SW480 (cell line): ENCODE measurements around the gene KCTD5.
"Not testable (repeated sequence)": the region's sequence is repeated elsewhere in the genome, so short reads cannot be mapped to it uniquely, and the experiment has no call there.

Experiments used
- DNase-seq: peaks from one replicate; pipeline ENCODE4 v3.0.0-alpha.2; 2016; ENCODE audit warnings: low spot score

Gene KCTD5

DNA sequence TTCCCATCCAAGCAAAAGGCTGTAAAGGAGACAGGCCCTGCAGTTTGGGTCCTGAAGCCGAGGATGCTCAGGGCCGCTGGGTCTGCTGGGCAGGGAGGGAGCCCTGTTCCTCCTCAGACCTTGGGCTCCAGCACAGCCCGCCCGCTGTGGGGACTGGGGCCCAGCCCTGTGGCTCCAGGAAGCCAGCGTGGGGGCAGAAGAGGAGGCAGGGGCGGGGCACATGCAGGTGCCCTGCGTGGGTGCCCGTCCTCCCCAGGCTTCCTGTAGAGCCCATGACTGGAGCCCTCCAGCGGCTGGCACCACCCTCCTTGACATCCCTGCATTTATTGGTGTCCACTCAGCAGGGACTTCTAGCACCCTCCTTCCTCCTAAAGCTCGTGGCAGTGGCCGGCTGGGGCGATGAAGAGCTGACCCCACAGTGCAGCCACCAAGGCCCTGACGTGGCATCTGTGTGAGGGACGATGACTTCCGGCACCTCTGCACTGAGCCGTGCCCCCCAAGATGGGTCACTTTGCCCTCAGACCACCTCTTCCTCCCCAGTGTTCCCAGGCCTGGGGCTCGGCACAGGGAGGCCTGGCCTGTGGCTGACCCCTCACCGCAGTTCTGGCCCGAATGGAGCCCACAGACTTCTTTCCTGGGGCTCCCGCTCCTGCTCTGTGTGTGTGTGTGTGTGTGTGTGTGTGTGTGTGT is 27.8 kb downstream of the KCTD5 start:
- DNase-seq: no peak

- DNase-seq: no peak
These were observed 28.4 kb downstream of the KCTD5 start for GRCh38 chr16:2710711-2711231.

- no peak for DNase-seq
These were observed 29.2 kb downstream of the KCTD5 start for GRCh38 chr16:2711370-2712062.

DNA sequence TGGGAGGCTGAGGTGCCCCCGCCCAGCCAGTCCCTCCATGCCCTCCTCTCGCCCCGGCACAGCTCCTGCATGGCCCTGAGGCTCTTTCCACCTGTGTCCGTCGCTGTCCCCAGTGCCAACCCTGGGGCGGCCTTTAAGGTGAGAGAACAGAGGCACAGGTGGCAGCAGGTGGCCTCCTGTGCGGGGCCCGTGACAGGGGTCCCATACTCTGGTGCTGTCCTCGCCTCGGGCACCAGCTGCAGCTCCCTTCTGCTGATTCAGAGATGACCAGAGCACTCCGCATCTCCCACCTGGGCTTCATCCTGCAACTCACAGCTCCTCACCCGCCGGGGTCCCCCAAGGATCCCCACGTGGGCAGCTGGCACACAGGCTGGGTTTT is 29.7 kb downstream of the KCTD5 start:
- DNase-seq: no peak

- no peak for DNase-seq
These were observed 30.2 kb downstream of the KCTD5 start for GRCh38 chr16:2712546-2712945.

GRCh38 chr16:2713523-2713922 is 31.2 kb downstream of the KCTD5 start:
- no peak for DNase-seq

- DNase-seq: no peak
These were observed 31.9 kb downstream of the KCTD5 start for GRCh38 chr16:2713985-2714774.

GRCh38 chr16:2715064-2715463 is 32.7 kb downstream of the KCTD5 start:
- DNase-seq: no peak

- no peak for DNase-seq
These were observed 33.2 kb downstream of the KCTD5 start for GRCh38 chr16:2715519-2715918.

GRCh38 chr16:2715966-2716885 is 33.9 kb downstream of the KCTD5 start:
- no peak for DNase-seq

DNA sequence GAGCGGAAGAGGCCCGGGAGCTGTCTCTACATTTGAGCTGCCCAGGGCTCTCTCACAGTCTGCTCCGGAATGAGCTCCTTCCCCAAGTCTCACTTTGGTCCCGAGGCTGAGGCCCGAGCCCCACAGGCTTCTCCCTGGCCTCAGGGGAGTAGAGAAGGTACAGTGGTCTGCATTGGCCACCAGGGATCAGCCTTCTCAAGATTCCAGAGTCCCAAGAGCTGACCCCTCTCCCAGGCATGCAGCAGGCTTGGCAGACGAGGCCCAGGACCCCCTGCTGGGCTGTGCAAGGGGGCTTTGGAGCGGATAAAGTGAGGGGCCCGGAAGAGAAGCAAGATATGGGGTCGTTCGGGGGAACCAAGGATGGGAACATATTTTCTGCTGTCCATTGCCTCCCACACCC is 34.6 kb downstream of the KCTD5 start:
- DNase-seq: no peak

DNA sequence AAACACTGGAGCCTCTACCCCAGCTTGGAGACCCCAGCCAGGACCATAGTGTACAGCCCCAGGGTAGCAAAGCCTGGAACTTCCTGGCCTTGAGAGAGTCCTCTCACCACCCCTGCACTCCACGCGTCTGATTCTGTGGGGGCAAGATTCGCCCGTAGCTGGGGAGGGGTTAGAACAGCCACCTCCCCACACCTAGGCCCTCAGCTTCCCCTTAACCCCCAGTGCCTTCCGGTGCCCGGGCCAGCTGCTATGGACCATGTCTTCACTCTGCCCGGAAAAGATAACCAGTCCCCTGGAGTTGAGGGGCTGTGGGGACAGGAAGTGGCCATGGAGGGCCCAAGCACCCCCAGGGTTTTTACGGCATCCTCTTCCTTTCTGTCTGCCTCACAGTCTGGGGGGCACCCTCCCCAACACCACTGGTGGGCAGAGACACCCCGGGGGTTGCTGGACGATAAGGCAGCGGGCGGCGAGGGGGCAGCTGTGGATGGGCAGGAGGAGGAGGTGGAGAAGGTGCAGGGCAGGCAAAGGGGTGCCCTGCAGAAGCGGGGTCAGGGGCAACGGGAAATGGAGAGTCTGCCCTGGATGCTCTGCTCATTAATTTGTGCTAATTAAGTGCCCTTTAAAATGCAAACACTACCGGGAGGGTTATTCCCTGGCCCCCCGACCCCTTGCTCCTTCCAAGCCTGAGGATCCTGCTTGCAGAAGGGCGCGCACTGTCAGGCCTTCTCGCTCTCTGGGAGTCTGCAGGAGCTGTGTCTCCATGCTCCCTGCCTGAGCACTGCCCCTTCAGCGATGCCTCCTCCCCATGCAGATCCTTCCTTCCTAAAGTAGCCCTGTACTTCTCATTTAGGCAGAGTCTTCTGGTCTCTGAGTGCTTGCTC is 35.3 kb downstream of the KCTD5 start:
- DNase-seq: no peak

DNA sequence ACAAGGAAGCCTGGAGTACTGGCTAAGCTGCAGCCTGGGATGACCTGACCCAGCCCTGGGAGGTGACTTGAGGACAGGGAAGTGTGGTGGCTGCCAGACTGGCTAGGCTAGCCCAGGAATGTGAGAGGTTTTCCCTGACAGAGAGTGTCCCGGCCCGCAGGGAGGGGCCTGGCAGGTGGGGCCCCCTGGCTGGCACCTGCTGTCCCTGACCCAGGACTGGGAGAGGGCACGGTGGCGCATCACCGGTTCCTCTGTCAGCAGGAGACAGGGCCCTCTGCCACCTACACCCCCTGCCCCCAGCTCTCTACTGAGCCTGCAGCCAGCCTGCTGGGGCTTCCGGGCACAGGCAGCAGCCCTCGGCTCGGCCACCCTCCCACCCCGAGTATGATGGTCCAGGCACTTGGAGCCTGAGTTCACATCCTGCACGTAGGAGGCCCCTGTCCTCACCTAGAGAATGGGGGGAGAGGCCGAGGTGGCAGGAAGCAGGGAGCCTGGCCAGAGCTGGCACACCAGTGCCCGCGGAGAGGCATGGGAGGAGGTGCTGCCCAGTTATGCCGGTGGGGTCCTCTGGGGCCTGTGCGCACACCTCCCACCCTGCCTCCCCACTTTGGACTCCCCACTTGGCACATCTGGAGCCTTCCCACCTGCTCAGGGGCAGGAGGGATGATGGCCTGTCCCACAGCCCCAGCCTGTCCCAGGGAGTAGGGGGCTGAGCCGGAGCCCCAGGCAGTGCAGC is 37.2 kb downstream of the KCTD5 start:
- no peak for DNase-seq

DNA sequence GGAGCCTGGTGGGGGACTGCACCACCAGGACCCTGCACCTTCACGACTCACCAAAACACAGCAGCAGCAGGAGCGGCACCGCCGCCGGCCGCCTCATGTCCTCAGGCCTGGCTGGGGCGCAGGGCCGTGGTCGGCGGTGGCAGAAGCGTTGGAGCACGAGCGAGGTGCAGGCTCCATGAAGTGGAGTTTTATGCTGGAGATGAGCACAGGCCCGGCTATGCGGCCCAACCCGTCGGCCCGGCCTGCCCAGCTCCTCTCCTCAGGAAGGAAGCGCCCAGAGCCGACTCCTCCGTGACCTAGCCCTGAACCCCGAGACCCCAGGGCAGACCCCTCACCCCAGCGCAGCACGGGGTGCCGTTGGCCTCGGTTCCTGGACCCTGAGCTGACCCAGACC is 37.7 kb downstream of the KCTD5 start, which contains the start of gene PRSS27:
TSS of gene PRSS27 (minus strand) at position 161 of the 394 bp plus-strand sequence. CDS start at position 97, 64 bp downstream.
- no peak for DNase-seq

GRCh38 chr16:2720719-2721633 is 38.7 kb downstream of the KCTD5 start:
- DNase-seq: peak; percentile 89

- not testable (repeated sequence) for DNase-seq
These were observed 39.4 kb downstream of the KCTD5 start for GRCh38 chr16:2721634-2722173.

DNA sequence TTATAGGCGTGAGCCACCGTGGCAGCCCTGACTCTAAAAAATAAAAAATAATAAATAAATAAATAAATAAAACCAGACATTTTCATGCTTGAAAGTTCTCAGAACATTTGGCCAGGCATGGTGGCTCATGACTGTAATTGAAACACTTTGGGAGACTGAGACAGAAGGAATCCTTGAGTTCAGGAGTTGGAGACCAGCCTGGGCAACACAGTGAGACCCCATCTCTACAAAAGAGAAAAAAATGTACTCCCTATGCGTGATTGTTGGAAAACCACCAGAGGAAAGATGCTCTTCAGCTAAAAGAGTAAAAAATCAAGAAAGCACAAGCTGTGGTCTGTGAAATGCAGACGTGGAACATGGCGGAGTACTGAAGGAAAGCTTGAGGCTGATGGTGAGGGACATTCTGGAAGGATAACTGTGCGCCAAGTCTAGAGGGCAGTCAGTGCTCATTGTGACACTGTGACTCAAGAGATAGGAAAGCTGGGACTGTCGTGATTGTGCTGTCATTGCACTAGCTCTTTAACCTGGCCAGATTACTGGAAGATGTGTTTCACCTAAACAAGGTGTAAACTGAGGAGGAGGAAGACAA is 41.9 kb downstream of the KCTD5 start:
- no peak for DNase-seq

DNA sequence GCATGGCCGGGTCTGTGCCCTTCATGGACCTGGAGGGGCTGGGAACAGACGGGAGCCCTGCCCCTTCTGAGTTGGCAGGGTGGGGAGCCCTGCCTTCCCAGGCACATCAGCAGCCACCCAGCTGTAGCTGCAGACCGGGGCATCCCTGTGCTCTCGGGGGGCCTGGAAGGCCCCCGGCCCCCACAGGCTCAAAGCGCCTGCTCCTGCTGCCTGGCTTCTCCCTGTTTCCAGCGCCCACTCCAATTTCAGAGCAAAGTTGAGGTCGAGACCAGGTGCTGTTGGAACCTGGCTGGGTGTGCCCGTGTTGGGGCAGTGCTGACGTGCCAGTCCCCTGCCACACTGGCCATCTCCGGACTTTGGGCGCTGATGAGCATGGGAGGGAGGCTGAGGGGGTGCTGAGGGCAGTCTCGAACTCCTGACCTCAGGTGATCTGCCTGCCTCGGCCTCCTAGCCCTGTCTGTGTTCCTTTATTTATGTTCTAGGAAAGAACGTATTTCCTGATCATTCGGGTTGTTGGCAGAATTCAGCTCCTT is 42.6 kb downstream of the KCTD5 start:
- no peak for DNase-seq
